AML-193 (cell line): ENCODE results near the gene AGAP9.
A peak's percentile ranks its signal among the peaks of the same experiment; 100 is the strongest.
"Not testable (repeated sequence)": the region's sequence is repeated elsewhere in the genome, so short reads cannot be mapped to it uniquely, and the experiment has no call there.

Experiments
- DNase-seq, 2 experiments: peaks; one replicate each; lab custom pipeline; 2025; lab: John Stamatoyannopoulos, UW

The AGAP9 gene

GRCh38 chr10:47523475-47523874 lies at the start of gene AGAP9:
Gene AGAP9, minus strand, starts transcription at chr10:47523638. Its CDS starts 112 bp downstream, at chr10:47523526.
- not testable (repeated sequence) for DNase-seq

- not testable (repeated sequence) for DNase-seq
Measured at GRCh38 chr10:47571138-47571912, 47.9 kb upstream of the AGAP9 start.

GRCh38 chr10:47566757-47567156 lies 43.3 kb upstream of the AGAP9 start:
- not testable (repeated sequence) for DNase-seq

- DNase-seq = not testable (repeated sequence)
Measured at GRCh38 chr10:47566108-47566699, 42.8 kb upstream of the AGAP9 start.

- not testable (repeated sequence) for DNase-seq
Measured at GRCh38 chr10:47565517-47565920, 42.1 kb upstream of the AGAP9 start.

GRCh38 chr10:47564953-47565352 lies 41.5 kb upstream of the AGAP9 start:
- DNase-seq = not testable (repeated sequence)

GRCh38 chr10:47564318-47564717 lies 40.9 kb upstream of the AGAP9 start:
- not testable (repeated sequence) for DNase-seq

- DNase-seq = not testable (repeated sequence)
Measured at GRCh38 chr10:47560452-47560851, 37.0 kb upstream of the AGAP9 start.

- DNase-seq = not testable (repeated sequence)
Measured at GRCh38 chr10:47559718-47560308, 36.4 kb upstream of the AGAP9 start.

- DNase-seq = not testable (repeated sequence)
Measured at GRCh38 chr10:47558109-47558508, 34.7 kb upstream of the AGAP9 start.

GRCh38 chr10:47557616-47558015 lies 34.2 kb upstream of the AGAP9 start:
- not testable (repeated sequence) for DNase-seq

- not testable (repeated sequence) for DNase-seq
Measured at GRCh38 chr10:47555334-47555733, 31.9 kb upstream of the AGAP9 start.

- DNase-seq = not testable (repeated sequence)
Measured at GRCh38 chr10:47554552-47554951, 31.1 kb upstream of the AGAP9 start.

GRCh38 chr10:47553860-47554247 lies 30.4 kb upstream of the AGAP9 start:
- not testable (repeated sequence) for DNase-seq

- peak; percentile 70 to 71 for DNase-seq
Measured at GRCh38 chr10:47553214-47553859, 29.9 kb upstream of the AGAP9 start.

GRCh38 chr10:47552719-47553118 lies 29.3 kb upstream of the AGAP9 start:
- DNase-seq = peak; percentile 23 to 24

GRCh38 chr10:47547286-47547685 lies 23.8 kb upstream of the AGAP9 start:
- not testable (repeated sequence) for DNase-seq

GRCh38 chr10:47536430-47536829 lies 13.0 kb upstream of the AGAP9 start:
- not testable (repeated sequence) for DNase-seq

GRCh38 chr10:47502313-47502712 lies 21.1 kb downstream of the AGAP9 start:
- not testable (repeated sequence) for DNase-seq

GRCh38 chr10:47494226-47494625 lies 29.2 kb downstream of the AGAP9 start:
- DNase-seq = not testable (repeated sequence)

- not testable (repeated sequence) for DNase-seq
Measured at GRCh38 chr10:47491600-47491999, 31.8 kb downstream of the AGAP9 start, which contains the start of gene FAM25G. Gene FAM25G, minus strand, starts transcription at chr10:47491700. Its CDS starts 26 bp downstream, at chr10:47491674.

- DNase-seq = not testable (repeated sequence)
Measured at GRCh38 chr10:47489630-47490029, 33.8 kb downstream of the AGAP9 start.
